Measurements from ENCODE around the gene NUBPL. TPM values are rescaled to one million over a fixed set of nuclear protein-coding genes. Genes with fewer than 3 reads are reported as not detected.

Gene NUBPL
- total RNA-seq, 1 donor from 2014 or later = 9.8 TPM

GRCh38 chr14:31590206-31590605 lies 29.0 kb downstream of the NUBPL start:
- TF ChIP-seq CTCF (IDR thresholded peaks at IDR 0.05; ENCODE audit: insufficient read depth, low read length, poor library complexity, severe bottlenecking) = no peak
- no peak for DNase-seq (ENCODE audit: low read depth)
- Histone ChIP-seq H3K4me3 (ENCODE audit: low read depth, low read length) (no peak overlapping the region), H3K27me3 (ENCODE audit: control insufficient read depth, insufficient read depth, low read length) (no peaks in the 10 kb centered on the region), H3K36me3 (ENCODE audit: control insufficient read depth, insufficient read depth, low read length) (no peaks in the 10 kb centered on the region)

GRCh38 chr14:31592122-31592521 lies 30.9 kb downstream of the NUBPL start:
- Histone ChIP-seq H3K27me3 (ENCODE audit: control insufficient read depth, insufficient read depth, low read length) (no peaks in the 10 kb centered on the region), H3K4me3 (ENCODE audit: low read depth, low read length) (no peak overlapping the region), H3K36me3 (ENCODE audit: control insufficient read depth, insufficient read depth, low read length) (no peaks in the 10 kb centered on the region)
- TF ChIP-seq CTCF (IDR thresholded peaks at IDR 0.05; ENCODE audit: insufficient read depth, low read length, poor library complexity, severe bottlenecking) = no peak
- no peak for DNase-seq (ENCODE audit: low read depth)

DNA sequence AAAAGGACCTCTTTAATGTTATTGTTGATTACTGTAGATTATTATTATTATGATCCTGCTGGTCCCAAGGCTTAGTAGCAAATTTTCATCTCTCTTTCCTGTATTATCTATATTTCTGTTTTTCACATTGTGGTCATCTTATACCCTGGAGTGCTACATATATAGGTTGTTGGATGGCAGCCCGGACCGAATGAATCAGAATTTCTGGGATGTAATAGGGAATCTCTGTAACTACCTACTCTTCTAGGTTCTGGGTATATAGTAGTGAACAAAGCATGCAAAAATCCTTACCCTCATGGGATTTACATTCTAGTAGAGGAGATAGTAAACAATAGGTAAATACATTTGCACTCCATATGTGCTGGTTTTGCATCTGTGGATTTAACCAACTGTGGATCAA lies 31.4 kb downstream of the NUBPL start:
- no peak for DNase-seq (ENCODE audit: low read depth)
- Histone ChIP-seq H3K4me3 (ENCODE audit: low read depth, low read length) (no peak overlapping the region), H3K27me3 (ENCODE audit: control insufficient read depth, insufficient read depth, low read length) (no peaks in the 10 kb centered on the region), H3K36me3 (ENCODE audit: control insufficient read depth, insufficient read depth, low read length) (no peaks in the 10 kb centered on the region)
- no peak for TF ChIP-seq CTCF (IDR thresholded peaks at IDR 0.05; ENCODE audit: insufficient read depth, low read length, poor library complexity, severe bottlenecking)

- Histone ChIP-seq H3K36me3 (ENCODE audit: control insufficient read depth, insufficient read depth, low read length) (no peaks in the 10 kb centered on the region), H3K27me3 (ENCODE audit: control insufficient read depth, insufficient read depth, low read length) (no peaks in the 10 kb centered on the region), H3K4me3 (ENCODE audit: low read depth, low read length) (no peak overlapping the region)
- no peak for DNase-seq (ENCODE audit: low read depth)
- no peak for TF ChIP-seq CTCF (IDR thresholded peaks at IDR 0.05; ENCODE audit: insufficient read depth, low read length, poor library complexity, severe bottlenecking)
Observed at GRCh38 chr14:31596342-31597095, 35.3 kb downstream of the NUBPL start.

DNA sequence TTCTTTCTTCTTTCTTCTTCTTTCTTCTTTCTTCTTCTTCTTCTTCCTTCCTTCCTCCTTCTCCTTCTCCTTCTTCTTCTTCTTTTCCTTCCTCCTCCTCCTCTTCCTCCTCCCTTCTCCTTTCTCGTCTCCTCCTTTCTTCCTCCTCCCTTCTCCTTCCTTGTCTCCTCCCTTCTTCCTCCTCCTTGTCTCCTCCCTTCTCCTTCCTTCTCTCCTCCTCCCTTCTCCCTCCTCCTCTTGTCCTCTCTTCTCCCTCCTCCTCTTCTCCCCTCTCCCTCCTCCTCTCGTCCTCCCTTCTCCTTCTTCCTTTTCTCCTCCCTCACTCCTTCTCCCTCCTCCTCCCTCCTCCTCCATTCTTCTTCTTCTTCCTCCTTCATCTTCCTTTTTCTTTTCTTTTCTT lies 44.5 kb downstream of the NUBPL start:
- H3K27me3 ChIP-seq (ENCODE audit: control insufficient read depth, insufficient read depth, low read length) = no peaks in the 10 kb centered on the region
- no peak for TF ChIP-seq CTCF (IDR thresholded peaks at IDR 0.05; ENCODE audit: insufficient read depth, low read length, poor library complexity, severe bottlenecking)
- H3K36me3 ChIP-seq (ENCODE audit: control insufficient read depth, insufficient read depth, low read length) = no peaks in the 10 kb centered on the region
- no peak for DNase-seq (ENCODE audit: low read depth)
- no peak overlapping the region for H3K4me3 ChIP-seq (ENCODE audit: low read depth, low read length)

Measured in kidney epithelial cell (primary cell).